H9 (cell line): ENCODE results near the gene BMPR2. TPM values are rescaled to one million over a fixed set of nuclear protein-coding genes. Genes with fewer than 3 reads are reported as not detected.

Source experiments
- DNase-seq: peaks from one replicate; pipeline ENCODE4 v3.0.0-alpha.2; 2017
- H2AFZ ChIP-seq: one replicate; pipeline ENCODE4 v1.6.1; 2013; ENCODE audit warnings: mild to moderate bottlenecking, low read length, control low read depth, moderate library complexity
- H2AK5ac ChIP-seq: 2 replicates; pipeline ENCODE4 v1.6.1; 2013; ENCODE audit warnings: low read length, control low read depth, mixed read lengths; ENCODE audit not compliant: insufficient read length
- H2BK120ac ChIP-seq: one replicate; pipeline ENCODE4 v1.6.1; 2013; ENCODE audit warnings: low read depth, mild to moderate bottlenecking, low read length, control low read depth, inconsistent platforms; ENCODE audit not compliant: poor library complexity, severe bottlenecking
- H2BK12ac ChIP-seq: 2 replicates; pipeline ENCODE4 v1.6.1; 2013; ENCODE audit warnings: low read length, control low read depth, mixed read lengths, low read depth; ENCODE audit not compliant: insufficient read length
- H2BK15ac ChIP-seq: 2 replicates; pipeline ENCODE4 v1.6.1; 2013; ENCODE audit warnings: low read depth, low read length, control low read depth
- H2BK20ac ChIP-seq: one replicate; pipeline ENCODE4 v1.6.1; 2013; ENCODE audit warnings: low read depth, mild to moderate bottlenecking, low read length, control low read depth, inconsistent platforms; ENCODE audit not compliant: poor library complexity, severe bottlenecking
- H2BK5ac ChIP-seq: 2 replicates; pipeline ENCODE4 v1.6.1; 2013; ENCODE audit warnings: low read length, control low read depth, mixed read lengths; ENCODE audit not compliant: insufficient read length
- H3K14ac ChIP-seq: 2 replicates; pipeline ENCODE4 v1.6.1; 2013; ENCODE audit warnings: low read length, control low read depth; ENCODE audit not compliant: insufficient read depth
- H3K18ac ChIP-seq: 2 replicates; pipeline ENCODE4 v1.6.1; 2013; ENCODE audit warnings: low read depth, mild to moderate bottlenecking, mixed read lengths, low read length, control low read depth; ENCODE audit not compliant: insufficient read length
- H3K23ac ChIP-seq: 2 replicates; pipeline ENCODE4 v1.6.1; 2013; ENCODE audit warnings: low read length, control low read depth, mixed read lengths, low read depth; ENCODE audit not compliant: insufficient read length
- H3K23me2 ChIP-seq: 2 replicates; pipeline ENCODE4 v1.6.1; 2013; ENCODE audit warnings: low read depth, mild to moderate bottlenecking, mixed read lengths, low read length, control low read depth; ENCODE audit not compliant: insufficient read length, poor library complexity, severe bottlenecking
- H3K27ac ChIP-seq: 2 replicates; pipeline ENCODE4 v1.5.1; 2013; ENCODE audit warnings: low read length, control low read depth, mixed read lengths, low read depth; ENCODE audit not compliant: insufficient read length
- H3K27me3 ChIP-seq: 2 replicates; pipeline ENCODE4 v1.6.1; 2013; ENCODE audit warnings: low read length, control low read depth, inconsistent platforms; ENCODE audit not compliant: insufficient read depth
- H3K4ac ChIP-seq: 2 replicates; pipeline ENCODE4 v1.6.1; 2013; ENCODE audit warnings: low read depth, mild to moderate bottlenecking, control low read depth, inconsistent platforms, low read length, moderate library complexity
- H3K4me1 ChIP-seq: 2 replicates; pipeline ENCODE4 v1.6.1; 2013; ENCODE audit warnings: low read length, control low read depth, inconsistent platforms; ENCODE audit not compliant: insufficient read depth
- H3K4me2 ChIP-seq: 2 replicates; pipeline ENCODE4 v1.6.1; 2013; ENCODE audit warnings: low read length, control low read depth, mixed read lengths; ENCODE audit not compliant: insufficient read length, insufficient read depth
- H3K56ac ChIP-seq: 2 replicates; pipeline ENCODE4 v1.6.1; 2013; ENCODE audit warnings: low read depth, mild to moderate bottlenecking, mixed read lengths, low read length, control low read depth; ENCODE audit not compliant: insufficient read length
- H3K79me1 ChIP-seq: 2 replicates; pipeline ENCODE4 v1.6.1; 2013; ENCODE audit warnings: low read depth, mild to moderate bottlenecking, moderate library complexity, low read length, control low read depth, inconsistent platforms; ENCODE audit not compliant: insufficient read depth, poor library complexity, severe bottlenecking
- H3K79me2 ChIP-seq: 2 replicates; pipeline ENCODE4 v1.6.1; 2013; ENCODE audit warnings: low read length, control low read depth, inconsistent platforms; ENCODE audit not compliant: insufficient read depth
- H3K9ac ChIP-seq: 2 replicates; pipeline ENCODE4 v1.6.1; 2013; ENCODE audit warnings: low read length, control low read depth, mixed read lengths; ENCODE audit not compliant: insufficient read length; ENCODE audit errors: extremely low read depth
- H3K9me3 ChIP-seq: one replicate; pipeline ENCODE4 v1.6.1; 2013; ENCODE audit warnings: low read depth, low read length, inconsistent platforms; ENCODE audit not compliant: control insufficient read depth
- H3T11ph ChIP-seq: one replicate; pipeline ENCODE4 v1.6.1; 2013; ENCODE audit warnings: mild to moderate bottlenecking, low read length, control low read depth, inconsistent platforms
- H4K20me1 ChIP-seq: one replicate; pipeline ENCODE4 v1.6.1; 2013; ENCODE audit not compliant: control insufficient read depth, insufficient read length, insufficient read depth
- H4K5ac ChIP-seq: 2 replicates; pipeline ENCODE4 v1.6.1; 2013; ENCODE audit warnings: low read depth, mild to moderate bottlenecking, mixed read lengths, low read length, control low read depth; ENCODE audit not compliant: insufficient read length
- H4K8ac ChIP-seq: replicated peaks from 2 replicates; pipeline ENCODE4 v1.6.1; 2013; ENCODE audit warnings: low read length, control low read depth, mixed read lengths, low read depth; ENCODE audit not compliant: insufficient read length
- H4K91ac ChIP-seq: 2 replicates; pipeline ENCODE4 v1.6.1; 2013; ENCODE audit warnings: low read depth, mild to moderate bottlenecking, moderate library complexity, mixed read lengths, low read length, control low read depth; ENCODE audit not compliant: insufficient read length
- H3K27ac Mint-ChIP-seq, 3 experiments: 2 replicates in 2 of 3; 3 replicates in 1 of 3; pipeline ENCODE4 v1.8.0; 2020 to 2021; ENCODE audit warnings: mixed read lengths in 3 of 3, mild to moderate bottlenecking in 1 of 3, moderate library complexity in 1 of 3
- H3K27me3 Mint-ChIP-seq: 2 replicates; pipeline ENCODE4 v1.8.0; 2021; ENCODE audit warnings: low read depth, mild to moderate bottlenecking, moderate library complexity, mixed read lengths
- H3K36me3 Mint-ChIP-seq, 3 experiments: 2 replicates in 2 of 3; 3 replicates in 1 of 3; pipeline ENCODE4 v1.8.0; 2020 to 2021; ENCODE audit warnings: low read depth in 3 of 3, mixed read lengths in 3 of 3; ENCODE audit not compliant: insufficient read depth in 1 of 3
- H3K4me1 Mint-ChIP-seq, 2 experiments: 2 replicates each; pipeline ENCODE4 v1.8.0; 2020; ENCODE audit warnings: mixed read lengths in 2 of 2
- H3K4me3 Mint-ChIP-seq, 2 experiments: 2 replicates in 1 of 2; 3 replicates in 1 of 2; pipeline ENCODE4 v1.8.0; 2020 to 2021; ENCODE audit warnings: mild to moderate bottlenecking in 2 of 2, mixed read lengths in 2 of 2, moderate library complexity in 1 of 2
- H3K9me3 Mint-ChIP-seq, 2 experiments: 2 replicates in 1 of 2; 3 replicates in 1 of 2; pipeline ENCODE4 v1.8.0; 2020; ENCODE audit warnings: mild to moderate bottlenecking in 2 of 2, mixed read lengths in 2 of 2, moderate library complexity in 1 of 2
- CTCF ChIP-seq: fragments of 200-600 bp; sonication (generic); conservative IDR thresholded peaks from 3 replicates; pipeline ENCODE4 v1.8.0; 2021; ENCODE audit warnings: antibody characterized with exemption, mild to moderate bottlenecking
- WGBS: extraction: QIAGEN DNeasy Blood & Tissue Kit; methylation state at CpG from one replicate; pipeline ENCODE4 v1.1.7; 2013; ENCODE audit warnings: missing lambda C conversion rate, low lambda C conversion rate, mixed read lengths; ENCODE audit not compliant: insufficient read length; ENCODE audit errors: extremely low coverage; 5-methylcytosine and 5-hydroxymethylcytosine counted together
- total RNA-seq: library from RNA; stranded (reverse); gene quantifications from 2 replicates; pipeline ENCODE4 v1.2.1, GENCODE V29; 2021

Gene BMPR2
- total RNA-seq, 1 experiment from 2014 or later: 17.3 TPM

GRCh38 chr2:202486351-202486750, 110.2 kb downstream of the BMPR2 start:
- no peak overlapping the region for H3K4ac ChIP-seq
- H3T11ph ChIP-seq: no peak overlapping the region
- no peak overlapping the region for H3K4me3 Mint-ChIP-seq
- H4K91ac ChIP-seq: no peak overlapping the region
- no peak overlapping the region for H3K27ac Mint-ChIP-seq
- no peak overlapping the region for H2BK20ac ChIP-seq
- no peak overlapping the region for H3K18ac ChIP-seq
- H4K5ac ChIP-seq: no peak overlapping the region
- no peak overlapping the region for H2BK5ac ChIP-seq
- DNase-seq: no peak
- no peaks in the 10 kb centered on the region for H3K4me1 ChIP-seq
- H3K4me1 Mint-ChIP-seq: peaks cover 0 to 3% of the 10 kb centered on the region in 2 experiments; a peak in 1 of 4 replicates
- H3K23me2 ChIP-seq: no peaks in the 10 kb centered on the region
- no peak overlapping the region for H2BK120ac ChIP-seq
- H2AK5ac ChIP-seq: no peak overlapping the region
- H3K56ac ChIP-seq: no peak overlapping the region
- whole genome bisulfite sequencing: no CpG with 5 or more reads among the region's 8 CpGs
- H3K9me3 Mint-ChIP-seq: no peaks in the 10 kb centered on the region
- no peaks in the 10 kb centered on the region for H3K27me3 Mint-ChIP-seq
- H4K20me1 ChIP-seq: no peaks in the 10 kb centered on the region
- no peaks in the 10 kb centered on the region for H3K79me2 ChIP-seq
- no peaks in the 10 kb centered on the region for H3K79me1 ChIP-seq
- no peak for TF ChIP-seq CTCF
- no peak overlapping the region for H3K14ac ChIP-seq
- H2BK15ac ChIP-seq: no peak overlapping the region
- H3K27ac ChIP-seq: no peak overlapping the region
- H4K8ac ChIP-seq: no peak overlapping the region
- H3K9ac ChIP-seq: no peak overlapping the region
- no peaks in the 10 kb centered on the region for H3K9me3 ChIP-seq
- peaks cover 2 to 5% (median 5%) of the 10 kb centered on the region in 3 experiments; a peak in 4 of 7 replicates for H3K36me3 Mint-ChIP-seq
- no peak overlapping the region for H2AFZ ChIP-seq
- no peak overlapping the region for H3K4me2 ChIP-seq
- H3K27me3 ChIP-seq: no peaks in the 10 kb centered on the region
- no peak overlapping the region for H2BK12ac ChIP-seq
- H3K23ac ChIP-seq: no peak overlapping the region
